ENCODE data around the gene CD6. TPM values are rescaled to one million over a fixed set of nuclear protein-coding genes. Genes with fewer than 3 reads are reported as not detected.

CD6 gene
- total and polyA plus RNA-seq, 10 of the 15 experiments (the other 5 are each of a cell fraction or from before 2014, with no cell fraction given) = 0.37 to 17.6 (median 6.2) TPM

GRCh38 chr11:61022311-61023085 is 51.0 kb downstream of the CD6 start (continued):
- no peak for TF ChIP-seq ZBTB40 (IDR thresholded peaks at IDR 0.05; ENCODE audit: borderline replicate concordance)
- no peak for TF ChIP-seq POLR2A (IDR thresholded peaks at IDR 0.05; ENCODE audit: low read depth, low read length)
- TF ChIP-seq POLR2AphosphoS2 (IDR thresholded peaks at IDR 0.05; ENCODE audit: low read depth, low read length) = no peak
- no peak for TF ChIP-seq JUNB (IDR thresholded peaks at IDR 0.05)
- no peak for TF ChIP-seq ZNF274 (IDR thresholded peaks at IDR 0.05; ENCODE audit: insufficient read depth, insufficient read length)

GRCh38 chr11:61023086-61023965 is 51.8 kb downstream of the CD6 start:
- POLR2A ChIA-PET = interaction anchor here (1.1 kb wide), 1 partner anchor 19 kb away, joined by 3 read pairs; no protein-coding TSS in a partner anchor
- CTCF ChIA-PET = interaction anchor here (0.5 to 1.8 kb wide), 6 partner anchors 11 to 193 kb away, joined by 3 to 6 read pairs (median 4); partner anchors contain the start of gene CD6
- SMC1A ChIA-PET (ENCODE audit: uncharacterized antibody, unreplicated experiment) = interaction anchor here (0.9 to 3.1 kb wide), 6 partner anchors 18 to 53 kb away, joined by 3 to 31 read pairs (median 9); partner anchors contain the start of gene CD6
- peak; percentile 33 for TF ChIP-seq MEF2B (IDR thresholded peaks at IDR 0.05; ENCODE audit: partially characterized antibody, poor library complexity, severe bottlenecking)
- TF ChIP-seq BCLAF1 (IDR thresholded peaks at IDR 0.05) = no peak
- TF ChIP-seq NKRF (conservative IDR thresholded peaks at IDR 0.05) = no peak
- TF ChIP-seq BCL11A (IDR thresholded peaks at IDR 0.05; ENCODE audit: low read depth, low read length) = no peak

More at GRCh38 chr11:61023086-61023965, 51.8 kb downstream of the CD6 start:
- in situ Hi-C loops (cut with MboI) (no loop called here), intact Hi-C loops (cut with micrococcal nuclease; ENCODE audit: unreplicated experiment) (no loop called here)
- RAD21 ChIA-PET (ENCODE audit: unreplicated experiment) = interaction anchor here (1.3 to 3.0 kb wide), 3 partner anchors 19 to 44 kb away, joined by 3 to 10 read pairs (median 9); no protein-coding TSS in a partner anchor
- no peak for FAIRE-seq
- peak; percentile 49 for ATAC-seq
- peaks cover 38% of the 10 kb centered on the region for H3K4me1 ChIP-seq (ENCODE audit: control insufficient read depth, insufficient read depth, low read length)
- H3K9me3 ChIP-seq (replicated peaks; ENCODE audit: control insufficient read depth, insufficient read depth, low read length) = no peaks in the 10 kb centered on the region
- H3K79me2 ChIP-seq (ENCODE audit: control insufficient read depth, insufficient read depth, low read length) = no peaks in the 10 kb centered on the region
- no peak overlapping the region for H2AFZ ChIP-seq (ENCODE audit: control insufficient read depth, low read depth, low read length)
- 49% methylated on average over 18 of the region's 18 CpGs for WGBS (ENCODE audit: insufficient coverage, insufficient replicate concordance, low lambda C conversion rate, missing lambda C conversion rate)
- H4K20me1 ChIP-seq (ENCODE audit: control insufficient read depth, insufficient read depth) = no peaks in the 10 kb centered on the region
- no peaks in the 10 kb centered on the region for H3K27me3 ChIP-seq (replicated peaks in 1 of 2; ENCODE audit: control insufficient read depth in 2 of 2, insufficient read depth in 2 of 2, low read length in 1 of 2)
- DNase-seq (ENCODE audit: low read depth, low spot score) = no peak
- H3K27ac ChIP-seq (ENCODE audit: control insufficient read depth, insufficient read depth) = no peak overlapping the region
- H3K4me3 ChIP-seq = no peak overlapping the region
- H3K4me2 ChIP-seq (ENCODE audit: control insufficient read depth, insufficient read depth) = peak overlapping the region; percentile 7; the same call in 1 of the 2 replicates
- no peaks in the 10 kb centered on the region for H3K36me3 ChIP-seq (ENCODE audit: control insufficient read depth in 2 of 2, insufficient read depth in 2 of 2, low read length in 1 of 2)
- no TSS peak for BruUV-seq (replicated peaks)
- H3K9ac ChIP-seq (ENCODE audit: control insufficient read depth, insufficient read depth, low read length) = no peak overlapping the region
